ENCODE measurements around the gene INAFM2.
A peak's percentile ranks its signal among the peaks of the same experiment; 100 is the strongest.

The INAFM2 gene

GRCh38 chr15:40307421-40308211 is 15.9 kb upstream of the INAFM2 start, which contains the start of gene PLCB2:
Gene PLCB2, minus strand, starts transcription at chr15:40307935. Its CDS starts 263 bp downstream, at chr15:40307672.
- DNase-seq, result peak; percentile 71 to 76

GRCh38 chr15:40309344-40309862 is 14.1 kb upstream of the INAFM2 start:
- no peak for DNase-seq

GRCh38 chr15:40310001-40310959 is 13.2 kb upstream of the INAFM2 start:
- peak in 1 of 2 experiments; percentile 28 for DNase-seq

GRCh38 chr15:40310993-40311392 is 12.5 kb upstream of the INAFM2 start:
- no peak for DNase-seq

GRCh38 chr15:40312370-40313158 is 10.9 kb upstream of the INAFM2 start:
- no peak for DNase-seq

- peak in 1 of 2 experiments; percentile 69 for DNase-seq
Measured at GRCh38 chr15:40313531-40314398, 9.7 kb upstream of the INAFM2 start.

GRCh38 chr15:40314723-40315276 is 8.7 kb upstream of the INAFM2 start:
- no peak for DNase-seq

- DNase-seq, result no peak
Measured at GRCh38 chr15:40316931-40317330, 6.6 kb upstream of the INAFM2 start.

- no peak for DNase-seq
Measured at GRCh38 chr15:40317580-40317979, 5.9 kb upstream of the INAFM2 start.

- no peak for DNase-seq
Measured at GRCh38 chr15:40320409-40320808, 3.1 kb upstream of the INAFM2 start.

GRCh38 chr15:40320931-40321371 is 2.5 kb upstream of the INAFM2 start:
- DNase-seq, result peak in 1 of 2 experiments; percentile 78

GRCh38 chr15:40322531-40323238 is 807 bp upstream of the INAFM2 start:
- peak; percentile 61 to 70 for DNase-seq

- DNase-seq, result no peak
Measured at GRCh38 chr15:40323953-40324937, 753 bp downstream of the INAFM2 start.

- DNase-seq, result peak in 1 of 2 experiments; percentile 13
Measured at GRCh38 chr15:40325188-40325587, 1.7 kb downstream of the INAFM2 start.

GRCh38 chr15:40325700-40326099 is 2.2 kb downstream of the INAFM2 start:
- no peak for DNase-seq

GRCh38 chr15:40327457-40327856 is 4.0 kb downstream of the INAFM2 start:
- DNase-seq, result no peak

- no peak for DNase-seq
Measured at GRCh38 chr15:40328176-40328575, 4.7 kb downstream of the INAFM2 start.

- no peak for DNase-seq
Measured at GRCh38 chr15:40328751-40329150, 5.3 kb downstream of the INAFM2 start.

GRCh38 chr15:40329804-40330203 is 6.3 kb downstream of the INAFM2 start:
- DNase-seq, result no peak
